ENCODE results near the gene PNMT. TPM values are rescaled to one million over a fixed set of nuclear protein-coding genes. Genes with fewer than 3 reads are reported as not detected.

Gene PNMT
- total and polyA plus RNA-seq, 2 donors (not counting 3 experiments of a cell fraction or from before 2014, with no cell fraction given): 0.11 TPM; not detected in 1

GRCh38 chr17:39695089-39695474 lies 26.8 kb downstream of the PNMT start:
- FAIRE-seq: no peak
- TF ChIP-seq, protein P1, sequence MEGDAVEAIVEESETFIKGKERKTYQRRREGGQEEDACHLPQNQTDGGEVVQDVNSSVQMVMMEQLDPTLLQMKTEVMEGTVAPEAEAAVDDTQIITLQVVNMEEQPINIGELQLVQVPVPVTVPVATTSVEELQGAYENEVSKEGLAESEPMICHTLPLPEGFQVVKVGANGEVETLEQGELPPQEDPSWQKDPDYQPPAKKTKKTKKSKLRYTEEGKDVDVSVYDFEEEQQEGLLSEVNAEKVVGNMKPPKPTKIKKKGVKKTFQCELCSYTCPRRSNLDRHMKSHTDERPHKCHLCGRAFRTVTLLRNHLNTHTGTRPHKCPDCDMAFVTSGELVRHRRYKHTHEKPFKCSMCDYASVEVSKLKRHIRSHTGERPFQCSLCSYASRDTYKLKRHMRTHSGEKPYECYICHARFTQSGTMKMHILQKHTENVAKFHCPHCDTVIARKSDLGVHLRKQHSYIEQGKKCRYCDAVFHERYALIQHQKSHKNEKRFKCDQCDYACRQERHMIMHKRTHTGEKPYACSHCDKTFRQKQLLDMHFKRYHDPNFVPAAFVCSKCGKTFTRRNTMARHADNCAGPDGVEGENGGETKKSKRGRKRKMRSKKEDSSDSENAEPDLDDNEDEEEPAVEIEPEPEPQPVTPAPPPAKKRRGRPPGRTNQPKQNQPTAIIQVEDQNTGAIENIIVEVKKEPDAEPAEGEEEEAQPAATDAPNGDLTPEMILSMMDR (IDR thresholded peaks at IDR 0.05; ENCODE audit: extremely low read depth in 1 of 2, insufficient read depth in 1 of 2, low read depth in 1 of 2, low read length in 2 of 2): no peak
- no peak for TF ChIP-seq POLR2A (IDR thresholded peaks at IDR 0.05; ENCODE audit: low read depth, low read length)
- TF ChIP-seq, protein P2, sequence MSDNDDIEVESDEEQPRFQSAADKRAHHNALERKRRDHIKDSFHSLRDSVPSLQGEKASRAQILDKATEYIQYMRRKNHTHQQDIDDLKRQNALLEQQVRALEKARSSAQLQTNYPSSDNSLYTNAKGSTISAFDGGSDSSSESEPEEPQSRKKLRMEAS (IDR thresholded peaks at IDR 0.05; ENCODE audit: insufficient read depth, insufficient read length): no peak
- no peak for TF ChIP-seq MYC (IDR thresholded peaks at IDR 0.05; ENCODE audit: low read depth, low read length)
- TF ChIP-seq POLR2AphosphoS5 (IDR thresholded peaks at IDR 0.05; ENCODE audit: insufficient read depth, low read depth, low read length): no peak
- no peak for TF ChIP-seq JUN (IDR thresholded peaks at IDR 0.05; ENCODE audit: borderline replicate concordance, insufficient read depth, insufficient read length, low read depth)
- ChIA-PET CTCF (interaction anchor here (0.8 to 1.5 kb wide), 4 partner anchors 24 to 73 kb away, joined by 3 read pairs; no protein-coding TSS in a partner anchor), POLR2A (no interaction called here)
- H3K4me3 ChIP-seq (replicated peaks in 1 of 3; ENCODE audit: insufficient read depth in 1 of 3, low read depth in 1 of 3, low read length in 3 of 3): no peak overlapping the region
- BruUV-seq (replicated peaks): no TSS peak
- no peaks in the 10 kb centered on the region for H3K9me3 ChIP-seq (replicated peaks; ENCODE audit: control insufficient read depth, insufficient read depth, low read length)
- H3K4me2 ChIP-seq (ENCODE audit: insufficient read depth, low read length): no peak overlapping the region
- no peak overlapping the region for H3K9ac ChIP-seq (replicated peaks; ENCODE audit: extremely low read depth, insufficient read depth, low read length)
- no peaks in the 10 kb centered on the region for H3K36me3 ChIP-seq (ENCODE audit: control insufficient read depth in 2 of 2, extremely low read depth in 1 of 2, insufficient read depth in 2 of 2, low read length in 2 of 2)
- H4K20me1 ChIP-seq (replicated peaks; ENCODE audit: control insufficient read depth, extremely low read depth, insufficient read depth, low read length): no peaks in the 10 kb centered on the region
- no peak overlapping the region for H2AFZ ChIP-seq (ENCODE audit: low read depth, low read length)
- intact Hi-C loops (cut with micrococcal nuclease): no loop called here
- no peaks in the 10 kb centered on the region for H3K27me3 ChIP-seq (ENCODE audit: control insufficient read depth in 2 of 2, insufficient read depth in 2 of 2, low read length in 2 of 2)
- H3K79me2 ChIP-seq (ENCODE audit: control insufficient read depth, insufficient read depth, low read length): no peaks in the 10 kb centered on the region
- no peaks in the 10 kb centered on the region for H3K4me1 ChIP-seq (ENCODE audit: control insufficient read depth, extremely low read depth, insufficient read depth, low read length)
- DNase-seq (ENCODE audit: low read depth, low spot score): no peak
- no peak overlapping the region for H3K27ac ChIP-seq (ENCODE audit: insufficient read depth, low read depth, low read length)
- dilution Hi-C loops (cut with MboI; ENCODE audit: extremely low pct_ligation_motif_present, low sequenced_read_pairs): no loop called here
- H3K9me1 ChIP-seq (replicated peaks; ENCODE audit: control insufficient read depth, extremely low read depth, insufficient read depth, low read length): no peaks in the 10 kb centered on the region

- H3K9me3 ChIP-seq (replicated peaks; ENCODE audit: control insufficient read depth, insufficient read depth, low read length): no peaks in the 10 kb centered on the region
- H3K4me3 ChIP-seq (replicated peaks in 1 of 3; ENCODE audit: insufficient read depth in 1 of 3, low read depth in 1 of 3, low read length in 3 of 3): no peak overlapping the region
- no TSS peak for BruUV-seq (replicated peaks)
- DNase-seq (ENCODE audit: low read depth, low spot score) (no peak), FAIRE-seq (no peak)
- H3K9me1 ChIP-seq (replicated peaks; ENCODE audit: control insufficient read depth, extremely low read depth, insufficient read depth, low read length): no peaks in the 10 kb centered on the region
- peaks cover 0 to 2% of the 10 kb centered on the region in 2 experiments for H3K27me3 ChIP-seq (ENCODE audit: control insufficient read depth in 2 of 2, insufficient read depth in 2 of 2, low read length in 2 of 2)
- H3K9ac ChIP-seq (replicated peaks; ENCODE audit: extremely low read depth, insufficient read depth, low read length): no peak overlapping the region
- intact Hi-C loops (cut with micrococcal nuclease): no loop called here
- no peaks in the 10 kb centered on the region for H3K36me3 ChIP-seq (ENCODE audit: control insufficient read depth in 2 of 2, extremely low read depth in 1 of 2, insufficient read depth in 2 of 2, low read length in 2 of 2)
- TF ChIP-seq FOS (IDR thresholded peaks at IDR 0.05; ENCODE audit: borderline replicate concordance, insufficient read depth, low read length) (no peak), POLR2A (IDR thresholded peaks at IDR 0.05; ENCODE audit: low read depth, low read length) (no peak), JUN (IDR thresholded peaks at IDR 0.05; ENCODE audit: borderline replicate concordance, insufficient read depth, insufficient read length, low read depth) (no peak), POLR2AphosphoS5 (IDR thresholded peaks at IDR 0.05; ENCODE audit: insufficient read depth, low read depth, low read length) (no peak), EZH2 (IDR thresholded peaks at IDR 0.05; ENCODE audit: borderline replicate concordance, low read depth, low read length, severe bottlenecking) (no peak), MYC (IDR thresholded peaks at IDR 0.05; ENCODE audit: low read depth, low read length) (no peak)
- TF ChIP-seq, protein P1 (IDR thresholded peaks at IDR 0.05; ENCODE audit: extremely low read depth in 1 of 2, insufficient read depth in 1 of 2, low read depth in 1 of 2, low read length in 2 of 2): no peak
- dilution Hi-C loops (cut with MboI; ENCODE audit: extremely low pct_ligation_motif_present, low sequenced_read_pairs): no loop called here
- ChIA-PET POLR2A (no interaction called here), CTCF (interaction anchor here (1.0 to 1.1 kb wide), 2 partner anchors 31 to 75 kb away, joined by 3 read pairs; partner anchors contain the start of gene TCAP)
- H4K20me1 ChIP-seq (replicated peaks; ENCODE audit: control insufficient read depth, extremely low read depth, insufficient read depth, low read length): no peaks in the 10 kb centered on the region
- H3K4me1 ChIP-seq (ENCODE audit: control insufficient read depth, extremely low read depth, insufficient read depth, low read length): no peaks in the 10 kb centered on the region
- no peak overlapping the region for H2AFZ ChIP-seq (ENCODE audit: low read depth, low read length)
- H3K27ac ChIP-seq (ENCODE audit: insufficient read depth, low read depth, low read length): no peak overlapping the region
- H3K4me2 ChIP-seq (ENCODE audit: insufficient read depth, low read length): no peak overlapping the region
- H3K79me2 ChIP-seq (ENCODE audit: control insufficient read depth, insufficient read depth, low read length): no peaks in the 10 kb centered on the region
Measured at GRCh38 chr17:39696731-39697130, 28.5 kb downstream of the PNMT start.

Measured in endothelial cell of umbilical vein (primary cell).